Lung (tissue), 12 donors: ENCODE results near the gene CD44. TPM values are rescaled to one million over a fixed set of nuclear protein-coding genes. Genes with fewer than 3 reads are reported as not detected.

Source experiments
- ATAC-seq: fragments of 200-7000 bp; cut with Tn5 transposase; one replicate; pipeline ENCODE4 v1.9.1; 2020; ENCODE audit warnings: moderate number of reproducible peaks; ENCODE audit not compliant: insufficient read depth, low FRiP score
- DNase-seq, 3 donors: peaks; one replicate each; pipeline ENCODE4 v3.0.0-alpha.2; 2013 to 2017
- H3K27ac ChIP-seq, 2 donors: one replicate each; pipeline ENCODE4 v1.5.1; 2013; ENCODE audit warnings: mild to moderate bottlenecking in 2 of 2, moderate library complexity in 2 of 2, control low read depth in 1 of 2, inconsistent platforms in 1 of 2, low read depth in 1 of 2, low read length in 1 of 2
- H3K27me3 ChIP-seq, 3 donors: one replicate each; pipeline ENCODE4 v1.5.1; 2013; ENCODE audit warnings: low read length in 2 of 3; ENCODE audit not compliant: control insufficient read depth in 3 of 3, insufficient read depth in 3 of 3
- H3K36me3 ChIP-seq, 4 donors: one replicate each; pipeline ENCODE4 v1.5.1; 2013; ENCODE audit warnings: low read length in 4 of 4, mild to moderate bottlenecking in 1 of 4, moderate library complexity in 1 of 4; ENCODE audit not compliant: control insufficient read depth in 4 of 4, insufficient read depth in 4 of 4
- H3K4me1 ChIP-seq, 5 donors: one replicate each; pipeline ENCODE4 v1.5.1; 2013; ENCODE audit warnings: low read length in 5 of 5, mild to moderate bottlenecking in 2 of 5, moderate library complexity in 1 of 5; ENCODE audit not compliant: control insufficient read depth in 5 of 5, insufficient read depth in 5 of 5
- H3K4me3 ChIP-seq: one replicate; pipeline ENCODE4 v1.5.1; 2013; ENCODE audit warnings: mild to moderate bottlenecking, control low read depth, moderate library complexity
- H3K9ac ChIP-seq, 2 donors: one replicate each; pipeline ENCODE4 v1.5.1; 2013; ENCODE audit warnings: low read length in 2 of 2, control low read depth in 1 of 2; ENCODE audit not compliant: insufficient read depth in 1 of 2
- H3K9me3 ChIP-seq, 4 donors: one replicate each; pipeline ENCODE4 v1.5.1; 2013; ENCODE audit warnings: low read length in 3 of 4, mild to moderate bottlenecking in 1 of 4, moderate library complexity in 1 of 4; ENCODE audit not compliant: control insufficient read depth in 4 of 4, insufficient read depth in 3 of 4
- WGBS, 2 donors: extraction: QIAGEN DNeasy Blood & Tissue Kit; methylation state at CpG; one replicate each; pipeline ENCODE4 v1.1.7; 2013; 5-methylcytosine and 5-hydroxymethylcytosine counted together
- polyA plus RNA-seq, 2 donors: library from polyadenylated mRNA; stranded (reverse); fragments of 200-250 nt; gene quantifications; one replicate each; pipeline ENCODE4 v1.2.1, GENCODE V29; 2013
- total RNA-seq, 2 donors: library from RNA; depleted of rRNA in 1 of 2; stranded (reverse); fragments of >200 nt in 1 of 2; gene quantifications; one replicate each; pipeline ENCODE4 v1.2.1, GENCODE V29; 2014 to 2021
- TF ChIP-seq, protein P1 (sequence below): IDR thresholded peaks from 2 replicates; pipeline ENCODE4 v1.5.1; 2012; ENCODE audit warnings: mild to moderate bottlenecking; ENCODE audit errors: control extremely low read depth, extremely low read depth
- donor health status: control.
- donor health status: control.
- donor health status: Bipolar disorder and iron deficiency.
- donor health status: healthy.
- donor health status: DM: yes; HTN: yes; CAD: no.

Gene CD44
- total and polyA plus RNA-seq, 4 donors: 115 to 636 (median 544) TPM

DNA sequence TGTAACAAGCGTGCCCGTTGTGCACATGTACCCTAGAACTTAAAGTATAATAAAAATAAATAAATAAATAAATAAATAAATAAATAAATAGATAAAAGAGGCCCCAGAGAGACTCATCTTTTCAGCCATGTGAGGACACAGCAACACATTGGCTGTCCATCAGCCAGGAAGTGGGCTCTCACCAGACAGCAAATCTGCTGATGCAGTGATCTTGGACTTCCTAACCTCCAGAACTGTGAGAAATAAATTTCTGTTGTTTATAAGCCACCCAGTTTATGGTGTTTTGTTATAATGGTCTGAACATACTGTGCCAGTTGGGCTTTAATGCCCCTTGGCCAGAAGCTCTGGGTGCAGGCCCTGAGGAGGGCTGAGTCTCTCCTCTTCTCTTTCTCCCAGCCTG, 42.2 kb upstream of the CD44 start:
- no peak for ATAC-seq
- Histone ChIP-seq H3K4me1 (peaks cover 0 to 5% (median 0%) of the 10 kb centered on the region in 5 donors), H3K9me3 (peaks cover 0 to 1% (median 0%) of the 10 kb centered on the region in 4 donors), H3K4me3 (no peak overlapping the region), H3K36me3 (no peaks in the 10 kb centered on the region), H3K27ac (no peak overlapping the region), H3K27me3 (no peaks in the 10 kb centered on the region), H3K9ac (no peak overlapping the region)
- DNase-seq: no peak
- TF ChIP-seq, protein P1, sequence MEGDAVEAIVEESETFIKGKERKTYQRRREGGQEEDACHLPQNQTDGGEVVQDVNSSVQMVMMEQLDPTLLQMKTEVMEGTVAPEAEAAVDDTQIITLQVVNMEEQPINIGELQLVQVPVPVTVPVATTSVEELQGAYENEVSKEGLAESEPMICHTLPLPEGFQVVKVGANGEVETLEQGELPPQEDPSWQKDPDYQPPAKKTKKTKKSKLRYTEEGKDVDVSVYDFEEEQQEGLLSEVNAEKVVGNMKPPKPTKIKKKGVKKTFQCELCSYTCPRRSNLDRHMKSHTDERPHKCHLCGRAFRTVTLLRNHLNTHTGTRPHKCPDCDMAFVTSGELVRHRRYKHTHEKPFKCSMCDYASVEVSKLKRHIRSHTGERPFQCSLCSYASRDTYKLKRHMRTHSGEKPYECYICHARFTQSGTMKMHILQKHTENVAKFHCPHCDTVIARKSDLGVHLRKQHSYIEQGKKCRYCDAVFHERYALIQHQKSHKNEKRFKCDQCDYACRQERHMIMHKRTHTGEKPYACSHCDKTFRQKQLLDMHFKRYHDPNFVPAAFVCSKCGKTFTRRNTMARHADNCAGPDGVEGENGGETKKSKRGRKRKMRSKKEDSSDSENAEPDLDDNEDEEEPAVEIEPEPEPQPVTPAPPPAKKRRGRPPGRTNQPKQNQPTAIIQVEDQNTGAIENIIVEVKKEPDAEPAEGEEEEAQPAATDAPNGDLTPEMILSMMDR: no peak
- 79 to 95% methylated on average over 2 of the region's 2 CpGs for WGBS, 2 donors

DNA sequence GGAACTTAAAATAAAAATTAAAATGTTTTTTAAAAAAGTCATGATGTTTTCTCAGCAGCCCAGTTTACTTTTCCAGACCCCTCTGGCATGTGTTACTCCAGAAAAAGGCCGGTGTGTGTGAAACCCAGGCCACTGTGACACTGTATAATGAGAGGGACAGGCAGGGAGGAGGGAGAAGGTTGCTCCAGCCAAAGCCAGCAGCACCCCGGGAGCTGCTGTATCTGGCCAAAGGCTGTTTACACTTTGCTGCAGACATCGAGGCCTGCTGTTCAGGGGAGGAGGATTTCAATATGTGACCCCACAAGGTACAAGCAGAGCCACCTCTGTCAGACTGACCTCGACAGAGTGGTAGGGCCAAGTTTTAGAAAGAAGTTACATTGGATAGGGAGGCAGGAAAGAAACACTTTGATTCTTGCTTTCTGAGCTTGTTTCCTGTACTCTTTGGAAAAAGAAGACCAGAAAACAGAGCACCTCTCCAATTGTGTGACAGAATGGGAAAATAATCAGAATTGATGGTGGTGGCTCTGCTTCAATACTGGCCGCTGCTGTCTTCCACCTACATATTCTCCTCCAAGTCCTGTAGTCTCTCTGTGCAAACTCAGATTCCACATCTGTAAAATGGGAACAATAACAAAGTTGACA, 41.0 kb upstream of the CD44 start:
- Histone ChIP-seq H3K4me3 (no peak overlapping the region), H3K27ac (no peak overlapping the region), H3K36me3 (no peaks in the 10 kb centered on the region), H3K9ac (no peak overlapping the region), H3K9me3 (peaks cover 0 to 1% (median 0%) of the 10 kb centered on the region in 4 donors), H3K27me3 (no peaks in the 10 kb centered on the region), H3K4me1 (peaks cover 0 to 5% (median 0%) of the 10 kb centered on the region in 5 donors)
- 61 to 78% methylated on average over 5 of the region's 5 CpGs for WGBS, 2 donors
- DNase-seq (no peak), ATAC-seq (no peak)
- TF ChIP-seq, protein P1: no peak

DNA sequence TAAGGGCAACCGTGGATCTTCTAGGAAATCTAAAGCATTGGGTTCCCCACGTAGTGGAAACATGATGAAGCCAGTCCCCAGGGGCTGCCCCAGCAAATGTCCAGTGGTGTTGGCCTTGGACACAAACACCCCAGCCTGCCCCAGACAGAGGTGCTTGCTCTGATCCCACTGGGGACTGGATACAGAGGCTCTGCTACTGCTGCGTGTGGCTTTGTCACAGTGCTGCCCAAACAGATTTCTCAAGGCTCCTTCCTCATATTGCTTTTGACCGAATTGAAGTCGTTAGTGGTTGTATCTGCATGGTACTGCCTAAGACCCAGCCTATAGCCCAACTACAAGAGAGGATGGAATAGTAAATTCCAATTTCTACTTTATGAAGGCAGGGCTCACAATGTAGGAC, 40.1 kb upstream of the CD44 start:
- 54 to 78% methylated on average over 5 of the region's 5 CpGs for WGBS, 2 donors
- Histone ChIP-seq H3K27me3 (no peaks in the 10 kb centered on the region), H3K9ac (no peak overlapping the region), H3K4me1 (peaks cover 0 to 6% (median 0%) of the 10 kb centered on the region in 5 donors), H3K4me3 (no peak overlapping the region), H3K9me3 (peaks cover 0 to 1% (median 0%) of the 10 kb centered on the region in 4 donors), H3K27ac (no peak overlapping the region), H3K36me3 (no peaks in the 10 kb centered on the region)
- TF ChIP-seq, protein P1: no peak
- ATAC-seq (no peak), DNase-seq (no peak)
